Measurements from ENCODE around the gene ZNF488.

- no peak for TF ChIP-seq CTCF (IDR thresholded peaks at IDR 0.05)
- no peak for TF ChIP-seq EZH2 (IDR thresholded peaks at IDR 0.05; ENCODE audit: borderline replicate concordance, insufficient read depth, low read depth, low read length, poor library complexity, severe bottlenecking)
Measured at GRCh38 chr10:47401874-47402640, 18.0 kb upstream of the ZNF488 start.

Data from B cell (primary cell).